ENCODE data around the gene NEURL4.
A peak's percentile ranks its signal among the peaks of the same experiment; 100 is the strongest.

Gene NEURL4

GRCh38 chr17:7354262-7354843 is 25.2 kb upstream of the NEURL4 start:
- no peak for TF ChIP-seq CTCF (conservative IDR thresholded peaks at IDR 0.05; ENCODE audit: low read depth, low read length)
- DNase-seq (ENCODE audit: low read depth): no peak
- no peak overlapping the region for H3K4me3 ChIP-seq (ENCODE audit: low read length)

DNA sequence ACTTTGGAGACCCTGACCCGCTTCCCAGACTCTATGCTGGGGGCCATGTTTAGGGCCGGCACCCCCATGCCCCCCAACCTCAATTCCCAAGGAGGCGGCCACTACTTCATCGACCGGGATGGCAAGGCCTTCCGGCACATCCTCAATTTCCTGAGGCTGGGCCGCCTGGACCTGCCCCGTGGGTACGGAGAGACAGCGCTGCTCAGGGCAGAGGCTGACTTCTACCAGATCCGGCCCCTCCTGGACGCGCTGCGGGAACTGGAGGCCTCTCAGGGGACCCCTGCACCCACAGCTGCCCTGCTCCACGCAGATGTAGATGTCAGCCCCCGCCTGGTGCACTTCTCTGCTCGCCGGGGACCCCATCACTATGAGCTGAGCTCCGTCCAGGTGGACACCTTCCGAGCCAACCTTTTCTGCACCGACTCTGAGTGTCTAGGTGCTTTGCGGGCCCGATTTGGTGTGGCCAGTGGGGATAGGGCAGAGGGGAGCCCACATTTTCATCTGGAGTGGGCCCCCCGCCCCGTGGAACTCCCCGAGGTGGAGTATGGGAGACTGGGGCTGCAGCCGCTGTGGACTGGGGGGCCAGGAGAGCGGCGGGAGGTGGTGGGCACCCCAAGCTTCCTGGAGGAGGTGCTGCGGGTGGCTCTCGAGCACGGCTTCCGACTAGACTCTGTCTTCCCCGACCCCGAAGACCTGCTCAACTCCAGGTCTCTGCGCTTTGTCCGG is 23.9 kb upstream of the NEURL4 start:
- peak overlapping the region; percentile 74 for H3K4me3 ChIP-seq (ENCODE audit: low read length)
- no peak for DNase-seq (ENCODE audit: low read depth)
- no peak for TF ChIP-seq CTCF (conservative IDR thresholded peaks at IDR 0.05; ENCODE audit: low read depth, low read length)

- no peak for DNase-seq (ENCODE audit: low read depth)
- TF ChIP-seq CTCF (conservative IDR thresholded peaks at IDR 0.05; ENCODE audit: low read depth, low read length): peak; percentile 69
Measured at GRCh38 chr17:7352503-7352889, 23.4 kb upstream of the NEURL4 start.

DNA sequence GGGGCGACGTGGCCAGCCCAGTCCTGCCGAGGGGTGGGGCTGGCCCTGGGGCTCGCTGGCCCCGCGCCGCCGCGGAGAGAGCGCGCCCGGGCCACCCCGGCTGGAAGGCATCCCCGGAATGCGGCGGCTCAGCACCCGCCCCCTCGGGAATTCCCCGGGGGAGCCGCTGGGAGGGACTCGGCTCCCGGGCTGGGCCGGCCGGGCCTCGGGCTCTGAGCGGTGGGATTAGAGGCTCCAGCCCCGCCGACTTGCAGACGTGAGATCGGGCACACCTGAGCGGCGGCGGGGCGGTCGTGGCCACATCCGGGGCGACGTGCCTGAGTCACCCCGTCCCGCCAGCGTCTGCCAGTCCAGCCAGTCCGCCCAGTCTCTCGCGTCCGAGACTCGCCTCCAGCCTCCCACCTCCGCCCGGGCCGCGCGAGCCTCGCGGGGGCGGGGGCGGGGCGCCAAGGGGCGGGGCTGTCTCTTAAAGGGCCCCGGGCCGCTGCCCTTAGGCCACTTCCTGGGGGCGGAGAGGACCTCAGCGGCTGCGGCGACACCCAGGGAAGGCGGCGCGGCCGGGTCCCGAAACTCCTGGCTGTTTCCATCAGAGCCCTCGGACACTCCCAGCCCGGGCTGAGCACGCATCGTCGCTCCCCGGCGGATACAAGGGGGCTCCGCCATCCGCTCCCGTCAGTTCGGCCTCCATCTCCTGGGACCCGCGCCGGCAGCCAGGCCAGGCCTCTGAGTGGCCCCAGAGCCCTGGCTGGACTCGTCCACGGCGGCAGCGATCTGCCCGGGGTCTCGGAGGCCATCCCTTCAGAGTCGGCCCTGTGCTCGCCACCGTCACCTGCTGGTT is 22.7 kb upstream of the NEURL4 start, which contains the start of gene KCTD11:
Gene KCTD11, plus strand, starts transcription at position 498 of the 838 bp plus-strand sequence.
- peak; percentile 68 for DNase-seq (ENCODE audit: low read depth)
- H3K4me3 ChIP-seq (ENCODE audit: low read length): peak within 1 kb of the TSS; percentile 74
- no peak for TF ChIP-seq CTCF (conservative IDR thresholded peaks at IDR 0.05; ENCODE audit: low read depth, low read length)

More at GRCh38 chr17:7352503-7352889, 23.4 kb upstream of the NEURL4 start:
- peak overlapping the region; percentile 74 for H3K4me3 ChIP-seq (ENCODE audit: low read length)

- no peak for DNase-seq (ENCODE audit: low read depth)
- no peak overlapping the region for H3K4me3 ChIP-seq (ENCODE audit: low read length)
Measured at GRCh38 chr17:7348478-7349242, 19.5 kb upstream of the NEURL4 start.

More at GRCh38 chr17:7348478-7349242, 19.5 kb upstream of the NEURL4 start:
- no peak for TF ChIP-seq CTCF (conservative IDR thresholded peaks at IDR 0.05; ENCODE audit: low read depth, low read length)

Measured in retinal pigment epithelial cell (primary cell).